Stimulated activated CD4-positive, alpha-beta T cell treated with anti-CD3 and anti-CD28 coated beads, Interleukin-2, amount 100 ng/mL, for 48 hours (primary cell): ENCODE data around the gene GANC.
"Not testable (repeated sequence)": the region's sequence is repeated elsewhere in the genome, so short reads cannot be mapped to it uniquely, and the experiment has no call there.

Source experiments
- DNase-seq, 2 donors: peaks; one replicate each; pipeline ENCODE4 v3.0.0-alpha.2; 2020

The GANC gene

GRCh38 chr15:42283671-42284070 is 10.7 kb downstream of the GANC start:
- DNase-seq, result no peak

DNA sequence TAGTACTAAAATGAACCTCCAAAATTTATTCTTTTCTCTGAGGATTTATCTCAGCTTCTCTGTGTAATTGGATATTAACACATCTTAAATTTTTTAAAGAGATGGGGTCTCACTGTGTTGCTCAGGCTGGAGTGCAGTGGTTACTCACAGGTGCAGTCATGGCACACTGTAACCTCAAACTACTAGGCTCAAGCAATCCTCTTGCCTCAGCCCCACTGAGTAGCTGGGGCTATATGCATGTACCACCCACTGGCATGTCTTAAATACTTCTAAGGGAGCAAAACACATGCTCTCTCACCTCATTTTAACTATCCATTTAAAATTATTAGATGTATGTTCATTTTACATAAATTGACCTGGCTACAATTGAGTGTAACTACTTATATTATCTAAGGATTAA is 11.6 kb downstream of the GANC start:
- no peak for DNase-seq

GRCh38 chr15:42285034-42285433 is 12.0 kb downstream of the GANC start:
- no peak for DNase-seq

DNA sequence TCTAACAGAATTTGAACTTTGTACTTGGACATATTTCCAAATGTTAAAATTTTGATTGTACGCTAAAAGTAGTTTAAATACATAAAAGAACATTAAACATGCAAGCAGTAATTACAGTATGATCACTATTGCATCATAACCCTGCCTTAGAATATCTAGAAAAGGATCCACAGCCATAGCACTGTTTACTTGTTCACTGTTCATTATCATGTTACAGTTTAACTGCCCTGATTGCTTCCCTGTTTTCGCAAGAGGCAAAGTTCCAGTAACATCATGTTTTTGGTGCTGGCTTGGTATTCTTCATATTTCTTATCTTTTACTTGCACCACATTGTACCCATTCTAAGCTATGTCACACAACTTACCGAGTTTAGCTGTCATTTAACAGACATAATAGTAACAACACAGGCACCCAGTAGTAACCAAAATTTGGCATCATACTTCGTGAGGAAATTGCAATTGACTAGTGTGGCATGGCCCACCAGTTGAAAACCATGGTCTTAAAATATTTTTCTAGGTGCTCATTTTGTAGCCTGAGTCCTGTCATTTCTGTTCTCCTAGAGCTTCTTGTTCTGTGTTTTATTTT is 13.5 kb downstream of the GANC start:
- no peak for DNase-seq

GRCh38 chr15:42287931-42288330 is 14.9 kb downstream of the GANC start:
- no peak for DNase-seq

- DNase-seq, result no peak
These were observed 16.2 kb downstream of the GANC start for GRCh38 chr15:42289166-42289565.

GRCh38 chr15:42301004-42301403 is 28.0 kb downstream of the GANC start:
- not testable (repeated sequence) for DNase-seq

DNA sequence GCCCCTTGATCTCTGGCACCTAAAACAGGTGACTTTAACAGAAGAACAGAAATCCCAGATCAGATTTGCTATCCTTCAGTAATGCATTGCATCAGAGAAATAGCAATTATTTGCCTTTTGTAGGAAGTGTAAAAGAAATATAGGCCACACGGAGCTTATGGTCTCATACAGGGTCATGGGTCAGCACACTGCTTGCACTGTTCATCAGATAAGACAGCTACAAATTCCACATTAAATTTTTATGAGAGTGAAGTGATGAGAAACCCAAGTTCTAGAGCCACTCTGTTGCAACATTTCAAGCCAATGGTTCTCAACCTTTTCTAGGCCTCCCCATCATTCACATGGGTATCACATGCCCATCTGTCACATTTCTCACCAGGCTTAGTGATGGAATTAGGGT is 33.7 kb downstream of the GANC start:
- no peak for DNase-seq

DNA sequence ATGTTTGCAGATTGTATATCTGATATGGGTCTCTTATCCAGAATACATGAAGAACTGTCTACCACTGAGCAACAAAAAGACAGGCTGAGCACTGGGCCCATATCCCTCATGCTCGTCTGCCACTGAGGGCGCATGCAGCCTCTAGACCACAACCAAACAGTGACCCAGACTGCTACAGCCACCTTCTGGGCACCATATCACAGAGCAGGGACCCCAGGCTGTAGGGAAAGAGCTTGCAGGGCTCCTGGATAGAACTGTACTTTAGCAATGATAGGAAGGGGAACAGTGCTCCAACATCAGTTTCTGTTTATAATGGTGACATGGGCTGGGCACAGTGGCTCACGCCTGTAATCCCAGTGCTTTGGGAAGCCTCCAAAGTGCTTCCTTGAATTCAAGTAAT is 40.5 kb downstream of the GANC start:
- DNase-seq, result no peak

GRCh38 chr15:42314818-42315217 is 41.8 kb downstream of the GANC start:
- no peak for DNase-seq

DNA sequence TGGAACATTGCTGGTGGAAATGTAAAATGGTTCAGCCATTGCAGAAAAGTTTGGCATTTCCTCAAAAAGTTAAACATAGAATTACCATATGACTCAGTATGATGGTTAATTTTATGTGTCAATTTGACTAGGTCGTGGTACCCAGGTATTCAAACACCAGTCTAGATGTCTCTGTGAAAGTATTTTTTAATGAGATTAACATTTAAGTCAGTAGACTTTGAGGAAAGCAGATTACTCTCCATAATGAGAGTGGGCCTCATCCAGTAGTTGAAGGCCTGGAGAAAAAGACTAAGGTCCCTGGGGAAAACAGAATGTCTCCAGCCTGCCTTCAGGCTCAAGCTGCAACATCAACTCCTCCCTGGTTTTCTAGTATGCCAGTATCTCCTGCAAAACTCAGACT is 42.5 kb downstream of the GANC start:
- DNase-seq, result no peak

DNA sequence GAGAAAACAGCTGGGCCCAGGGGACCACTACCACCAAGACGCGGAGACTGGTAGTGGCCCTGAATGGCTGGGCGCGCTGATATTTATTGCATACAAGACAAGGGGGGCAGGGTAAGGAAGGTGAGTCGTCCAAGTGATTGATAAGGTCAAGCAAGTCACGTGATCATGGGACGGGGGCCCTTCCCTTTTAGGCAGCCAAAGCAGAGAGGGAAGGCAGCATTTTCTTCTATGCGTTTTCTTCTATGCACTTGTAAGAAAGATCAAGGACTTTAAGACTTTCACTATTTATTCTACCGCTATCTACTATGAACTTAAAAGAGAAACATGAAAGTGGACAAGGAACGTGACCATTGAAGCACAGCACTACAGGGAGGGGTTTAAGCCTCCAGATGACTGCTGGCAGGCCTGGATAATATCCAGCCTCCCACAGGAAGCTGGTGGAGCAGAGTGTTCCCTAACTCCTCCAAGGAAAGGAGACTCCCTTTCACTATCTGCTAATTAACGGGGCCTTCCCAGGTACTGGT is 43.3 kb downstream of the GANC start:
- DNase-seq, result not testable (repeated sequence)

DNA sequence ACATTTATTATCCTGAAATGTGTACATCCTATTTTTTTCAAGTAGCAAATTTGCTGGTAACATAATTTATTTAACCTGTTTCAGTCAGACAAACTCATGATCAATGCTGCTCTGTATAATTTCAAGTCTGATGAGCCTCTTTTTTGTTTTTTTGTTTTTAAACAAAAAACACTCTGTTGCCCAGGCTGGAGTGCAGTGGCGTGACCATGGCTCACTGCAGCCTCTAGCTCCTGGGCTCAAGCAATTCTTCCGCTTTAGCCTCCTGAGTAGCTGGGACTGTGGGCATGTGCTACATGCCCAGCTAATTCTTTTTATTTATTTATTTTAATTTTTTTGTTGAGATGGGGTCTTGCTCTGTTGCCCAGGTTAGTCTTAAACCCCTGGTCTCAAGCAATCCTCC is 46.2 kb downstream of the GANC start:
- DNase-seq, result no peak

DNA sequence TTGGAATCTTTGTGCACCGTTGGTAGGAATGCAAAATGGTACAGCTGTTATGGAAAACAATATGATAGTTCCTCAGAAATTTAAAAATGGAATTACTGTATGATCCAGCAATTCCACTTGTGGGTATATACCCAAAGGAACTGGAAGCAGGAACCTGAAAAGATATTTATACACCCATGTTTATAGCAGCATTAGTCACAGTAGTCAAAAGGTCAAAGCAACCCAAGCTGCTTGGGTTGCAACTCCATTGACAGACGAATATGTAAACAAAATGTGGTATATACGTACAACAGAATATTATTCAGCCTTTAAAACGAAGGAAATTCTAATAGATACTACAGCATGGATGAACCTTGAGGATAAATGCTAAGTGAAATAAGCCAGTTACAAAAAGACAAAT is 51.3 kb downstream of the GANC start:
- DNase-seq, result no peak

GRCh38 chr15:42329161-42329560 is 56.2 kb downstream of the GANC start:
- no peak for DNase-seq

- DNase-seq, result no peak
These were observed 57.0 kb downstream of the GANC start for GRCh38 chr15:42329992-42330391.

GRCh38 chr15:42331235-42331634 is 58.2 kb downstream of the GANC start:
- DNase-seq, result no peak

GRCh38 chr15:42332331-42332730 is 59.3 kb downstream of the GANC start:
- no peak for DNase-seq

GRCh38 chr15:42335074-42335473 is 62.1 kb downstream of the GANC start:
- no peak for DNase-seq

DNA sequence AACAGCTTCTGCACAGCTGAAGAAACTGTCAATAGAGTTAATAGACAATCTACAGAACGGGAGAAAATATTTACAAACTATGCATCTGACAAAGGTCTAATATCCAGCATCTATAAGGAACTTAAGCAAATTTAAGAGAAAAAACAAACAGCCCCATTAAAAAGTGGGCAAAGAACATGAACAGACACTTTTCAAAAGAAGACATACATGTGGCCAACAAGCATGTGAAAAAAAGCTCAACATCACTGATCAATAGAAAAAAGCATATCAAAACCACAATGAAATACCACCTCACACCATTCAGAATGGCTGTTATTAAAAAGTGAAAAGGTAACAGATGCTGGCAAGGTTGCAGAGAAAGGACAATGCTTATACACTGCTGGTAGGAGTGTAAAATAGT is 63.6 kb downstream of the GANC start:
- not testable (repeated sequence) for DNase-seq

GRCh38 chr15:42337104-42337503 is 64.1 kb downstream of the GANC start:
- DNase-seq, result not testable (repeated sequence)

- no peak for DNase-seq
These were observed 65.5 kb downstream of the GANC start for GRCh38 chr15:42338500-42338899.

DNA sequence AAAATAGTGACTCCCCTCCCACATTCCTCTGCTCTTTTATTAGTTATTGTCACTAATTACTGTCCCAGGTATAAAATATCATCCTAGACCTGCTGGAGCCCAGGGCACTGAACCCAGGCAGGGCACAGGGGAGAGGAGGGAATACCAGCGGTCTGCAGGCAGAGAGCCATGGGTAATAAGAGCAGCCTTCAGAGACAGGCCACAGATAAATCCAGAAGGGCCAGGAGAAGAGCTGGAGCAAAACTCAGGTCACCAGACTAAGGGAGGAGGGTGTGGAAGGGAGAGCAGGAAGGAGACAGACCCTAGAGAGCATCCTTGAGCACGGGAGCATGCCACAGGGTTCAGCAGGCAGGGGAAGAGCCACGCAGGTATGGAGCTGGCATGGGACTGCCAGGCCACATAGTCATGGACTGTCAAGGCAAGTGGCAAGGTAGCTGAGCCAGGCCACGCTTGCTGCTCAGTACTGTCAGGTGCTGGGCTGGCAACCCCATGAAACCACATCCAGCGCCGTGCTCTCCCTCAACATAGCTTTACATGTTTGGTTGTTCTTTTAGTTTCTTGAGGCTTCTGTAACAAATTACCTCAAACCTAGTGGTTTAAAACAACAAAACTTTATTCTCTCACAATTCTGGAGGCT is 70.7 kb downstream of the GANC start:
- no peak for DNase-seq

DNA sequence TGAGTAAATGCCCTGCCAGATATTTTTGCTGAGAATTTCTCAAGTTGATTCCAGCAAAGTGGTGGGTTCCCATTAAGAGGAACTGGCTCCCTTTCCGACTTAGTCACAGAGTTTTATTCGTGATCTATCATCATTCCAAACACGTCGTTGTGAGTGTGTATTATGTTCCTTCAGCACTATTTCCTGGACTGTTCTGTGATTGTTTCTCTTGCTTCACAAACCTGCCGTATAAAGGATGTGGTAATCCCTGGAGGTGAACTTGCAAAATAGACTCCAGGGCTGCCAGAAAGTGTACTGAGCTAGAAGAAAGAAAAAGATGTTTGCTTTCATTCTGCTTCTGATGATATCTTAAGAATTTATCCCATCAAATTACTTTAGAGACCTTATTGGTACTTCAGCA is 71.8 kb downstream of the GANC start:
- no peak for DNase-seq

DNA sequence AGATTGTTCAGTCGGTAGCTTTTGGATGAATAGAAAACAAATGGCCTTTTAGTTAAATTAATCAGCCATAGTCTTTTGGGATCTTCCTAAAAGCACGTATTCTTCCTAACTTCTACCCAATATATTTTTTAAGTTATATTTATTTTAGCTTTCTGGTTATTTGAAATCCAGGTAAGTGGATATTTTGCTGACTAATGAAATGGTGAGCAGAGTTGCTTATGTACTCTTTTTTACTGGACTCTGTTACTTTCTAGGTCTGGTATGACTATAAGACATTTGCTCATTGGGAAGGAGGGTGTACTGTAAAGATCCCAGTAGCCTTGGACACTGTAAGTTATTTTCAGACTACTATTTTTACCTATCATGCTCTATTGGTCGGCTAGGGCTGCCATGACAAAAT is 72.5 kb downstream of the GANC start:
- no peak for DNase-seq
